Right renal pelvis (tissue), 4 donors: Measurements from ENCODE around the gene AARS2. TPM values are rescaled to one million over a fixed set of nuclear protein-coding genes. Genes with fewer than 3 reads are reported as not detected.
A peak's percentile ranks its signal among the peaks of the same experiment; 100 is the strongest.

Source experiments
- DNase-seq, 4 donors: peaks; one replicate each; pipeline ENCODE4 v3.0.0-alpha.2; 2013; ENCODE audit warnings: low read depth in 4 of 4, low spot score in 3 of 4, missing footprints in 1 of 4
- polyA plus RNA-seq, 4 donors: library from polyadenylated mRNA; unstranded; fragments of 120-200 nt; gene quantifications; one replicate each; pipeline ENCODE4 v1.2.1, GENCODE V29; 2013; ENCODE audit not compliant: insufficient read length in 4 of 4

The AARS2 gene
- polyA plus RNA-seq, 4 donors: 12.7 to 17.3 (median 14.4) TPM

- DNase-seq: no peak
Measured at GRCh38 chr6:44302856-44303255, 10.3 kb downstream of the AARS2 start.

- no peak for DNase-seq
Measured at GRCh38 chr6:44301782-44302564, 11.2 kb downstream of the AARS2 start.

GRCh38 chr6:44301106-44301505 is 12.0 kb downstream of the AARS2 start:
- no peak for DNase-seq

GRCh38 chr6:44300292-44300823 is 12.8 kb downstream of the AARS2 start:
- no peak for DNase-seq

- no peak for DNase-seq
Measured at GRCh38 chr6:44298864-44299263, 14.3 kb downstream of the AARS2 start.

GRCh38 chr6:44298055-44298803 is 14.9 kb downstream of the AARS2 start:
- DNase-seq: no peak

GRCh38 chr6:44297063-44298038 is 15.8 kb downstream of the AARS2 start:
- DNase-seq: peak in 1 of 4 donors; percentile 36

- DNase-seq: no peak
Measured at GRCh38 chr6:44294832-44295791, 18.0 kb downstream of the AARS2 start.

- no peak for DNase-seq
Measured at GRCh38 chr6:44292661-44293365, 20.3 kb downstream of the AARS2 start.

- DNase-seq: no peak
Measured at GRCh38 chr6:44291841-44292240, 21.3 kb downstream of the AARS2 start.

- no peak for DNase-seq
Measured at GRCh38 chr6:44289726-44290260, 23.4 kb downstream of the AARS2 start.

- no peak for DNase-seq
Measured at GRCh38 chr6:44286747-44287146, 26.4 kb downstream of the AARS2 start.

- no peak for DNase-seq
Measured at GRCh38 chr6:44286285-44286565, 26.9 kb downstream of the AARS2 start.

GRCh38 chr6:44285552-44286284 is 27.4 kb downstream of the AARS2 start:
- no peak for DNase-seq

- no peak for DNase-seq
Measured at GRCh38 chr6:44284867-44285266, 28.3 kb downstream of the AARS2 start.

GRCh38 chr6:44284121-44284520 is 29.0 kb downstream of the AARS2 start:
- DNase-seq: no peak

GRCh38 chr6:44278774-44279697 is 34.1 kb downstream of the AARS2 start:
- DNase-seq: no peak
